Endothelial cell (in vitro differentiated cells): ENCODE measurements around the gene USP20. TPM values are rescaled to one million over a fixed set of nuclear protein-coding genes. Genes with fewer than 3 reads are reported as not detected.

Source experiments
- DNase-seq: peaks from one replicate; pipeline ENCODE4 v3.0.0; 2021; ENCODE audit warnings: low spot score
- H3K27ac Mint-ChIP-seq: one replicate; pipeline ENCODE4 v1.8.0; 2021; ENCODE audit warnings: mixed read lengths, inconsistent platforms; ENCODE audit not compliant: unreplicated experiment
- H3K27me3 Mint-ChIP-seq: one replicate; pipeline ENCODE4 v1.8.0; 2021; ENCODE audit warnings: mild to moderate bottlenecking, moderate library complexity, mixed read lengths, inconsistent platforms; ENCODE audit not compliant: unreplicated experiment
- H3K36me3 Mint-ChIP-seq: one replicate; pipeline ENCODE4 v1.8.0; 2021; ENCODE audit warnings: mild to moderate bottlenecking, low read depth, mixed read lengths, inconsistent platforms; ENCODE audit not compliant: unreplicated experiment
- H3K4me1 Mint-ChIP-seq: one replicate; pipeline ENCODE4 v1.8.0; 2021; ENCODE audit warnings: mild to moderate bottlenecking, mixed read lengths, inconsistent platforms; ENCODE audit not compliant: unreplicated experiment
- H3K4me3 Mint-ChIP-seq: one replicate; pipeline ENCODE4 v1.8.0; 2021; ENCODE audit warnings: mild to moderate bottlenecking, mixed read lengths, inconsistent platforms; ENCODE audit not compliant: unreplicated experiment
- H3K9me3 Mint-ChIP-seq: one replicate; pipeline ENCODE4 v1.8.0; 2021; ENCODE audit warnings: mixed read lengths, inconsistent platforms; ENCODE audit not compliant: unreplicated experiment
- CTCF ChIP-seq: fragments of 200-600 bp; sonication (generic); IDR thresholded peaks from one replicate; pipeline ENCODE4 v1.5.0; 2021; ENCODE audit warnings: antibody characterized with exemption; ENCODE audit not compliant: unreplicated experiment
- total RNA-seq: library from RNA; stranded (reverse); fragmentation: NEBNext Ultra II Directional; extraction: Animal tissue kit (Norgen Biotek cat#: 25700); gene quantifications from one replicate; pipeline ENCODE4 v1.2.1, GENCODE V29; 2021; ENCODE audit not compliant: unreplicated experiment

USP20 gene
- total RNA-seq, 1 donor from 2014 or later: 21.7 TPM

DNA sequence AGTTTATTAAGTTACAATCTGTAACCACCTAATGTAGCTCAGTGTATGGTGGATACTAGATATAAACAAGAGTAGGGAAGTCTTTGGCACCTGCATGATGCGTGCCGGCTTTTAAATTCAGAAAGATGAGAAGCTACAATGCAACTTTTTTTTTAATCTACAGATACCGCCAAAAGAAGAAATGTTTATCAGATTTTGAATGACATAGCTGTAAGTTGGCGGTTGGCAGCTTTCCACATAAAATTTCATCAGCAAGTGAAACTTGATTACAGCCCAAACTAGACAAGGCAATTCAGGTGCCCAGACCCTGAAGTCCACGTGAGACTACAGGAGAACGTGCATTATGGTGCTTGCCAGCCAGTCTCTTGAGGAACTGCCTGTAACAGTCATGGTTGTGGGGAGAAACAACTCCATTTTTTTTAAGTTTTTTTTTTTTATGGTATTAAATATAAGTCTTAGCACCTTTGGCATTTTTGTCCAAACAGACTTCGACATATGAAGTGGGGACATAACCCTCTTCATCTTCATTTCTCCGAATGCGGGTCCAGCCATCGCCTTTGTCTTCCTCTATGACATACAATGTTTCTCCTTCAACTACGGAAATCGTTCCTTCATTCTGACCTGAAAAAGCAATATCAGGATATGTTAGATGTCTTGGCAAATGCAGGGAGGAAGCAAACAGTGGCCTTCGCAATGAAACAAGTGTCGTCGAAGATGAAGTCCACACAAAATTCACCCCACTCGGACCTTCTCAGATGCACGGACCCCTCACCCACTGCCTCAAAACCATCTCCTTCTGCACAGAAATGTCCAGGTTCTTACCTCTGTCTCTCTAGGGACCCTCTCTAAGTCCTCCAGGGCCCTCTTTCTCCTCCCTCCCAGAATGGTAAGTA is 60.4 kb downstream of the USP20 start:
- peak overlapping the region; percentile 62 for H3K4me3 Mint-ChIP-seq
- peaks cover 12% of the 10 kb centered on the region for H3K27me3 Mint-ChIP-seq
- peaks cover 29% of the 10 kb centered on the region for H3K4me1 Mint-ChIP-seq
- H3K27ac Mint-ChIP-seq: peak overlapping the region; percentile 48
- H3K9me3 Mint-ChIP-seq: no peaks in the 10 kb centered on the region
- no peak for DNase-seq
- peaks cover 62% of the 10 kb centered on the region for H3K36me3 Mint-ChIP-seq
- TF ChIP-seq CTCF: no peak

- peak overlapping the region; percentile 94 for H3K27ac Mint-ChIP-seq
- TF ChIP-seq CTCF: no peak
- no peak for DNase-seq
- H3K4me1 Mint-ChIP-seq: peaks cover 30% of the 10 kb centered on the region
- peak overlapping the region; percentile 57 for H3K4me3 Mint-ChIP-seq
- peaks cover 61% of the 10 kb centered on the region for H3K36me3 Mint-ChIP-seq
- peaks cover 12% of the 10 kb centered on the region for H3K27me3 Mint-ChIP-seq
- no peaks in the 10 kb centered on the region for H3K9me3 Mint-ChIP-seq
Observed at GRCh38 chr9:129897263-129897662, 62.0 kb downstream of the USP20 start.

DNA sequence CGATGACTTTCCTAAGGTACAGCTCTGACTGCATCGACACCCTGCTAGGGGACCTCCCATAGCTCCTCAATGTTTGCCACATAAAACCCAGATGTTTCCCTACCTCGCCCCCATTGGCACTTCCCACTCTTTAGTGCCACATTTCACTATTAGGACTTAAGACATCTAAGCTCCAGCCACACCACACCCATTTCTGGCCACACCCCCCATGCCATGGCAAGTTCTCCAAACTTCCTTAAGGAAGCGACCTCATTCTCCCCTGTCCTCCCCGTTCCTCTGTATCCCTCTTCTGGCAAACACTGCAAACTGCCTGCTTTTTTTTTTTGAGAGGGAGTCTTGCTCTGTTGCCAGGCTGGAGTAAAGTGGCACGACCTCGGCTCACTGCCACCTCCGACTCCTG is 62.9 kb downstream of the USP20 start:
- peaks cover 12% of the 10 kb centered on the region for H3K27me3 Mint-ChIP-seq
- H3K9me3 Mint-ChIP-seq: no peaks in the 10 kb centered on the region
- no peak for DNase-seq
- peaks cover 64% of the 10 kb centered on the region for H3K36me3 Mint-ChIP-seq
- peak overlapping the region; percentile 47 for H3K4me3 Mint-ChIP-seq
- TF ChIP-seq CTCF: no peak
- H3K4me1 Mint-ChIP-seq: peaks cover 34% of the 10 kb centered on the region
- peak overlapping the region; percentile 93 for H3K27ac Mint-ChIP-seq

- no peaks in the 10 kb centered on the region for H3K9me3 Mint-ChIP-seq
- TF ChIP-seq CTCF: no peak
- H3K27ac Mint-ChIP-seq: peak overlapping the region; percentile 61
- peaks cover 44% of the 10 kb centered on the region for H3K4me1 Mint-ChIP-seq
- H3K36me3 Mint-ChIP-seq: peaks cover 69% of the 10 kb centered on the region
- peaks cover 12% of the 10 kb centered on the region for H3K27me3 Mint-ChIP-seq
- no peak for DNase-seq
- peak overlapping the region; percentile 76 for H3K4me3 Mint-ChIP-seq
Observed at GRCh38 chr9:129899620-129900019, 64.4 kb downstream of the USP20 start.
